Measurements from ENCODE around the gene ACP7.

DNA sequence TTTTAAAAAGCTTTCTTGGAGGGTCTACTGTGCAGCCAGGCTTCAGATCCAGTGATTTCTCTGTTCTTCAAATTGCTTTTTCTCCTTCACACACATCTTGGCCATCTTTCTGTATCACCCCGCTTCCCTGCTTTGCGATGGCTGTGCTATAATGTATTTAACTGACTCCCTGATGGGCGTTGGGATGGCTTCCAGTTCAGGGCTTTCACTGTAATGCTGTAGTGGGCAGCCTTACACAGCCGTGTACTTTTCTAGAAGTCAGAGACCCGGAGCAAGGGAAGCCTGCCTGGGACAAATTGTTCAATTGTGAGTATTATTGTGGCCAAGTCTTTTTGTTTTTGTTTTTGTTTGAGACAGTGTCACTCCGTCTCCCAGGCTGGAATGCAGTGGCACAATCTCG is 22.0 kb downstream of the ACP7 start:
- no peak for TF ChIP-seq EZH2 (IDR thresholded peaks at IDR 0.05; ENCODE audit: insufficient read depth, poor library complexity, severe bottlenecking)
- TF ChIP-seq EZH2phosphoT487 (IDR thresholded peaks at IDR 0.05; ENCODE audit: insufficient read depth, low read depth) = no peak

Measured in GM23248 (cell line).